PC-3 (cell line): ENCODE results near the gene TMEM131L. TPM values are rescaled to one million over a fixed set of nuclear protein-coding genes. Genes with fewer than 3 reads are reported as not detected.

ENCODE experiments used
- ATAC-seq: fragments of 200-7000 bp; cut with Tn5 transposase; 2 replicates; pipeline ENCODE4 v1.9.1; 2020; ENCODE audit warnings: mild to moderate bottlenecking, moderate library complexity
- BruUV-seq: library from RNA; stranded (reverse); fragments of 400-500 nt; replicated peaks from 2 replicates; lab custom pipeline; 2021; lab: Mats Ljungman, UMichigan
- CTCF ChIA-PET: fragments of 300-600 bp; sonication (Branson Sonifier 250); formaldehyde crosslinking; loops from one replicate; lab custom pipeline; 2022; ENCODE audit warnings: antibody characterized with exemption; lab: Charles Lee
- POLR2A ChIA-PET: fragments of 300-600 bp; sonication (Branson Sonifier 250); formaldehyde crosslinking; loops from one replicate; lab custom pipeline; 2022; ENCODE audit warnings: antibody characterized with exemption; ENCODE audit not compliant: unreplicated experiment; lab: Charles Lee
- DNase-seq: peaks from one replicate; pipeline ENCODE4 v3.0.0-alpha.2; 2015
- H2AFZ ChIP-seq: fragments of 300-600 bp; sonication (generic); 2 replicates; pipeline ENCODE4 v1.6.0; 2016; ENCODE audit warnings: antibody characterized with exemption, low read length
- H3F3A ChIP-seq: fragments of 300-600 bp; sonication (generic); one replicate; pipeline ENCODE4 v1.6.0; 2017; ENCODE audit warnings: antibody characterized with exemption, low read length, control low read depth, mild to moderate bottlenecking; ENCODE audit not compliant: unreplicated experiment
- H3K27ac ChIP-seq: fragments of 300-600 bp; sonication (generic); 2 replicates; pipeline ENCODE4 v1.5.1; 2016; ENCODE audit warnings: mild to moderate bottlenecking, low read length
- H3K27me3 ChIP-seq: fragments of 300-600 bp; sonication (generic); 2 replicates; pipeline ENCODE4 v1.6.1; 2016; ENCODE audit warnings: low read length, mixed read lengths
- H3K36me3 ChIP-seq: fragments of 300-600 bp; sonication (generic); 2 replicates; pipeline ENCODE4 v1.6.1; 2016; ENCODE audit warnings: low read depth, mixed run types, low read length, mixed read lengths
- H3K4me1 ChIP-seq: fragments of 300-600 bp; sonication (generic); 2 replicates; pipeline ENCODE4 v1.5.1; 2016; ENCODE audit warnings: low read length; ENCODE audit not compliant: insufficient read depth
- H3K4me2 ChIP-seq: fragments of 300-600 bp; sonication (generic); 2 replicates; pipeline ENCODE4 v1.6.0; 2016; ENCODE audit warnings: low read length
- H3K4me3 ChIP-seq: fragments of 300-600 bp; sonication (generic); 2 replicates; pipeline ENCODE4 v1.5.1; 2016; ENCODE audit warnings: mild to moderate bottlenecking, low read length, mixed read lengths
- H3K79me2 ChIP-seq: fragments of 300-600 bp; sonication (generic); 2 replicates; pipeline ENCODE4 v1.6.1; 2017; ENCODE audit warnings: low read length, mixed read lengths
- H3K9ac ChIP-seq: fragments of 300-600 bp; sonication (generic); 2 replicates; pipeline ENCODE4 v1.6.0; 2016; ENCODE audit warnings: mild to moderate bottlenecking, low read length
- H3K9me2 ChIP-seq: fragments of 300-600 bp; sonication (generic); replicated peaks from 2 replicates; pipeline ENCODE4 v1.6.1; 2016; ENCODE audit warnings: mixed run types, low read length, mixed read lengths
- H3K9me3 ChIP-seq: fragments of 300-600 bp; sonication (generic); 2 replicates; pipeline ENCODE4 v1.6.1; 2016; ENCODE audit warnings: low read length, mixed read lengths
- H4K20me1 ChIP-seq: fragments of 300-600 bp; sonication (generic); 2 replicates; pipeline ENCODE4 v1.6.1; 2016; ENCODE audit warnings: low read length, mixed read lengths
- CTCF ChIP-seq: fragments of 300-600 bp; sonication (generic); conservative IDR thresholded peaks from 2 replicates; pipeline ENCODE4 v1.5.1; 2017; ENCODE audit warnings: antibody characterized with exemption, low read depth, mild to moderate bottlenecking, low read length
- EZH2 ChIP-seq: fragments of 300-600 bp; sonication (generic); IDR thresholded peaks from one replicate; pipeline ENCODE4 v1.6.1; 2017; ENCODE audit warnings: antibody characterized with exemption, mild to moderate bottlenecking, low read length; ENCODE audit not compliant: unreplicated experiment
- EZH2phosphoT487 ChIP-seq: fragments of 300-600 bp; sonication (generic); IDR thresholded peaks from 2 replicates; pipeline ENCODE4 v1.6.1; 2018; ENCODE audit warnings: mild to moderate bottlenecking, antibody characterized with exemption, low read length, borderline replicate concordance
- intact Hi-C: fragments of 100-400 bp; cut with micrococcal nuclease; formaldehyde crosslinking; loops from 2 replicates; pipeline ENCODE4 v1.9.0; 2023
- total RNA-seq: library from RNA; depleted of rRNA; stranded (reverse); fragments of >200 nt; gene quantifications from 2 replicates; pipeline ENCODE4 v1.2.3, GENCODE V29; 2014

The TMEM131L gene
- total RNA-seq, 1 experiment from 2014 or later, result 7.7 TPM

DNA sequence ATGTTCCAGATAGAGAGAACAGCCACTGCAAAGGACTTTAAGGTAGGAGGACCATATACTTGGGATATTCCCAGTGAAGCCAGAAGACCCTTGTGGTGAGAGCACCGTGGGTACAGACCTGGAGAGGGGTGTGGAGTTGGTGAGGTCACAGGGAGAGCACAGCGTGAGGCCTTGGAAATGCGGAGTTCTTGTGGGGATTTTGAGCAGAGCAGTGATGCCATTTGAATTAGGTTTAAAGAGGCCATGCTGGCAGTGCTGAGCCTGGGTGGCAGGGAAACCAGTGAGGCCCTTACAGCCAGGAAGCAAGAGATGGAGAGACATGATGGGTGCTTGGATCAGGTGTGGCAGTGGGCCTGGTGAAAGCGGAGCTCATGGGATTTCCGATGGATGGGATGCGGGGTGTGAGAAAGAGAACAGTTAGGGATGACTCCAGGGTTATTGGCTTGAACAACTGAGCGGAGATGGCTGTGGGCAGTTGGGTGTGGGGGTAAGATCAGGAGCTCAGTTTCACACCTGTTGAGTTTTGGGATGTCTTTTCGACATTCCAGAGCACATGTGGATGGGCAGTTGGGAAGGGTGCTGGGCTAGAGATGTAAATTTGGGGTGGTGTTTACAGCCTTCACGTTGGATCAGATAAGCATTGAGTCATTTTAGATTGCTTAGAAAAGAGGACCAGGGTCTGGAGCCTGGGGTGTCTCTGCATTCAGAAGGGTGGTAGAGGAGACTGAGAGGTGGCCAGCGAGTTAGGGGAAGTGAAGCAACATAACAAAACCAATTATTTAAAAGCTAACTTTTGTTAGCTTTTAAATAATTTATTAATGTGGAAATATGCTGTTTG, 68.9 kb downstream of the TMEM131L start:
- no peaks in the 10 kb centered on the region for H3K36me3 ChIP-seq
- DNase-seq, result no peak
- H3K27me3 ChIP-seq, result no peaks in the 10 kb centered on the region
- no peaks in the 10 kb centered on the region; the same call in 1 of the 2 replicates for H4K20me1 ChIP-seq
- no peak overlapping the region for H3K4me3 ChIP-seq
- H3K9me2 ChIP-seq, result no peaks in the 10 kb centered on the region
- H3K27ac ChIP-seq, result no peak overlapping the region
- intact Hi-C loops, result no loop called here
- no peaks in the 10 kb centered on the region for H3F3A ChIP-seq
- BruUV-seq, result no TSS peak
- no peak for TF ChIP-seq EZH2phosphoT487
- TF ChIP-seq EZH2, result no peak
- TF ChIP-seq CTCF, result no peak
- H2AFZ ChIP-seq, result no peak overlapping the region
- no peaks in the 10 kb centered on the region for H3K79me2 ChIP-seq
- no peak overlapping the region for H3K4me2 ChIP-seq
- POLR2A ChIA-PET, result no interaction called here
- no peak overlapping the region for H3K9ac ChIP-seq
- ATAC-seq, result no peak
- CTCF ChIA-PET, result no interaction called here
- no peaks in the 10 kb centered on the region for H3K4me1 ChIP-seq
- H3K9me3 ChIP-seq, result no peaks in the 10 kb centered on the region

DNA sequence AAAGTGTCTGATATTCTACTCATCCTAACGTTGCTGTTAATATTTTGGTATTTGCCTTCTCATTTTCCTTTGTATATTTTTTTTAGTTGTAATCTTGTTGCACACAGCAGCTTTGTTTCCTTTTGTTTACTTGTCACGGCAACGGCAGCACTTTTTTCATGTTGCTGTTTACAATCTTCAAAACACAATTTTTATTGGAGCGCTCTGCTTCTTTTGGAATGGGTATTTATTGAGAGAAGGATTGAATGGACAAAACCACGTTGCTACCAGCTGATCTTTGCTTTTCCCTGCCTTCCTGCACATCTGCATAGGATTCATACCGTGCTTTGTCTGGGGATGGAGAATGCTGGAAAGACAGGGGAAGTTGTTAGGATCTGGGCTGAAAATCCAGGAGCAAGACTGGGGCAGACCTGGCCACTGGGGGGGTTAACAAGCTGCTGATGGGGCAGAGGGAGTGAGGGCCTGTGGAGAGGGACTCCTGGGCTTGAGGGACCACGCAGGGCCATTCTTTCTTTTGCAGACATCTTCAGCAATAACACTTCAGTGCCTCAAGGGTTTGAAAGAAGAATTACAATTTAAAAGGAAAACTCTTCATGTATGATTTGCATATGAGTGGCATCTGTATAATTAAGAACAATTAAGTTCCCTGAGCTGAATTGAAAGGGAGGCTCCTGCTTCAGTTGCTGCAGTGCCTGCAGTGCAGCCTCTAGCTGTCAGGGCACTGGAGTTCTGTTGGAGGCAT, 69.8 kb downstream of the TMEM131L start:
- no peaks in the 10 kb centered on the region for H3K9me3 ChIP-seq
- TF ChIP-seq EZH2phosphoT487 (no peak), CTCF (no peak), EZH2 (no peak)
- H3K79me2 ChIP-seq, result no peaks in the 10 kb centered on the region
- H3K27ac ChIP-seq, result no peak overlapping the region
- H3F3A ChIP-seq, result no peaks in the 10 kb centered on the region
- intact Hi-C loops, result no loop called here
- H3K36me3 ChIP-seq, result no peaks in the 10 kb centered on the region
- no peak overlapping the region for H3K4me2 ChIP-seq
- no peaks in the 10 kb centered on the region for H3K4me1 ChIP-seq
- no peaks in the 10 kb centered on the region; the same call in 1 of the 2 replicates for H4K20me1 ChIP-seq
- no peak overlapping the region for H3K9ac ChIP-seq
- ChIA-PET CTCF (no interaction called here), POLR2A (no interaction called here)
- ATAC-seq (no peak), DNase-seq (no peak)
- no peaks in the 10 kb centered on the region for H3K27me3 ChIP-seq
- H3K4me3 ChIP-seq, result no peak overlapping the region
- H2AFZ ChIP-seq, result no peak overlapping the region
- no peaks in the 10 kb centered on the region for H3K9me2 ChIP-seq
- BruUV-seq, result no TSS peak
